HUES48 (cell line): ENCODE results near the gene CHPF2.

Experiments
- H3K27ac ChIP-seq: one replicate; pipeline ENCODE4 v1.7.0; 2013; ENCODE audit warnings: low read depth, low read length, inconsistent platforms
- H3K27me3 ChIP-seq: 2 replicates; pipeline ENCODE4 v1.6.1; 2013; ENCODE audit warnings: mild to moderate bottlenecking, low read length; ENCODE audit not compliant: control insufficient read depth, insufficient read depth
- H3K36me3 ChIP-seq: 2 replicates; pipeline ENCODE4 v1.6.1; 2013; ENCODE audit warnings: low read length; ENCODE audit not compliant: control insufficient read depth, insufficient read depth
- H3K4me1 ChIP-seq: 2 replicates; pipeline ENCODE4 v1.6.1; 2013; ENCODE audit warnings: mild to moderate bottlenecking, low read length; ENCODE audit not compliant: control insufficient read depth, insufficient read depth
- H3K4me3 ChIP-seq: 2 replicates; pipeline ENCODE4 v1.5.1; 2013; ENCODE audit warnings: mild to moderate bottlenecking, low read depth, low read length
- H3K9ac ChIP-seq: 2 replicates; pipeline ENCODE4 v1.6.1; 2013; ENCODE audit warnings: mild to moderate bottlenecking, low read depth, low read length, moderate library complexity
- H3K9me3 ChIP-seq: 2 replicates; pipeline ENCODE4 v1.6.1; 2013; ENCODE audit warnings: low read length; ENCODE audit not compliant: control insufficient read depth, insufficient read depth

The CHPF2 gene

DNA sequence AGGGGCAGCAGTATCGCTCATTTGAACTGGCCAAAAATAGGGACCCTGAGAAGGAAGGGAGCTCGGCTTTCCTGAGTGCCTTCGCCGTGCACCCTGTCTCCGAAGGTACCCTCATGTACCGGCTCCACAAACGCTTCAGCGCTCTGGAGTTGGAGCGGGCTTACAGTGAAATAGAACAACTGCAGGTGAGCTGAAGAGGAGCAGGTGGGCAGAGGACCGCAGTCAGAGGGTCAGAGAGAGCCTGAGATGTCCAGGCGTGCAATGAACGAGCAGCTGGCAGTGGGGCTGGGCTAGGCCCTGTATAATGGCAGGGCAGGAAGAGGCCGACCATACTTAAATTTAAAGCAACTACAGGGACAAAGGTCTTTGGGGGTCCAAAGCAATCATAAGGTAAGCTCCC is 4.1 kb downstream of the CHPF2 start:
- Histone ChIP-seq H3K9ac (no peak overlapping the region), H3K36me3 (peaks cover 36% of the 10 kb centered on the region), H3K4me1 (0 out of 2 replicates have a peak, but pooled peaks cover 5% of the 10 kb centered on the region)

DNA sequence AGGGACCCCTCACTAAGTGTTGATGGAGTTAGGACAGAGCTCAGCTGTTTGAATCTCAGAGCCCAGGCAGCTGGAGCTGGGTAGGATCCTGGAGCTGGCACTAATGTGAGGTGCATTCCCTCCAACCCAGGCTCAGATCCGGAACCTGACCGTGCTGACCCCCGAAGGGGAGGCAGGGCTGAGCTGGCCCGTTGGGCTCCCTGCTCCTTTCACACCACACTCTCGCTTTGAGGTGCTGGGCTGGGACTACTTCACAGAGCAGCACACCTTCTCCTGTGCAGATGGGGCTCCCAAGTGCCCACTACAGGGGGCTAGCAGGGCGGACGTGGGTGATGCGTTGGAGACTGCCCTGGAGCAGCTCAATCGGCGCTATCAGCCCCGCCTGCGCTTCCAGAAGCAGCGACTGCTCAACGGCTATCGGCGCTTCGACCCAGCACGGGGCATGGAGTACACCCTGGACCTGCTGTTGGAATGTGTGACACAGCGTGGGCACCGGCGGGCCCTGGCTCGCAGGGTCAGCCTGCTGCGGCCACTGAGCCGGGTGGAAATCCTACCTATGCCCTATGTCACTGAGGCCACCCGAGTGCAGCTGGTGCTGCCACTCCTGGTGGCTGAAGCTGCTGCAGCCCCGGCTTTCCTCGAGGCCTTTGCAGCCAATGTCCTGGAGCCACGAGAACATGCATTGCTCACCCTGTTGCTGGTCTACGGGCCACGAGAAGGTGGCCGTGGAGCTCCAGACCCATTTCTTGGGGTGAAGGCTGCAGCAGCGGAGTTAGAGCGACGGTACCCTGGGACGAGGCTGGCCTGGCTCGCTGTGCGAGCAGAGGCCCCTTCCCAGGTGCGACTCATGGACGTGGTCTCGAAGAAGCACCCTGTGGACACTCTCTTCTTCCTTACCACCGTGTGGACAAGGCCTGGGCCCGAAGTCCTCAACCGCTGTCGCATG is 5.2 kb downstream of the CHPF2 start:
- Histone ChIP-seq H3K27ac (no peak overlapping the region), H3K9me3 (no peaks in the 10 kb centered on the region), H3K27me3 (no peaks in the 10 kb centered on the region), H3K36me3 (peaks cover 36% of the 10 kb centered on the region), H3K9ac (no peak overlapping the region), H3K4me3 (no peak overlapping the region), H3K4me1 (0 out of 2 replicates have a peak, but pooled peaks cover 5% of the 10 kb centered on the region)

More for the DNA sequence above, 4.1 kb downstream of the CHPF2 start:
- Histone ChIP-seq H3K27me3 (no peaks in the 10 kb centered on the region), H3K4me3 (no peak overlapping the region), H3K9me3 (no peaks in the 10 kb centered on the region), H3K27ac (no peak overlapping the region)

DNA sequence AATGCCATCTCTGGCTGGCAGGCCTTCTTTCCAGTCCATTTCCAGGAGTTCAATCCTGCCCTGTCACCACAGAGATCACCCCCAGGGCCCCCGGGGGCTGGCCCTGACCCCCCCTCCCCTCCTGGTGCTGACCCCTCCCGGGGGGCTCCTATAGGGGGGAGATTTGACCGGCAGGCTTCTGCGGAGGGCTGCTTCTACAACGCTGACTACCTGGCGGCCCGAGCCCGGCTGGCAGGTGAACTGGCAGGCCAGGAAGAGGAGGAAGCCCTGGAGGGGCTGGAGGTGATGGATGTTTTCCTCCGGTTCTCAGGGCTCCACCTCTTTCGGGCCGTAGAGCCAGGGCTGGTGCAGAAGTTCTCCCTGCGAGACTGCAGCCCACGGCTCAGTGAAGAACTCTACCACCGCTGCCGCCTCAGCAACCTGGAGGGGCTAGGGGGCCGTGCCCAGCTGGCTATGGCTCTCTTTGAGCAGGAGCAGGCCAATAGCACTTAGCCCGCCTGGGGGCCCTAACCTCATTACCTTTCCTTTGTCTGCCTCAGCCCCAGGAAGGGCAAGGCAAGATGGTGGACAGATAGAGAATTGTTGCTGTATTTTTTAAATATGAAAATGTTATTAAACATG is 6.0 kb downstream of the CHPF2 start:
- Histone ChIP-seq H3K9ac (no peak overlapping the region), H3K27ac (no peak overlapping the region), H3K4me1 (peaks cover 10% of the 10 kb centered on the region; the same call in 1 of the 2 replicates), H3K4me3 (no peak overlapping the region), H3K36me3 (peaks cover 36% of the 10 kb centered on the region), H3K9me3 (no peaks in the 10 kb centered on the region), H3K27me3 (no peaks in the 10 kb centered on the region)

DNA sequence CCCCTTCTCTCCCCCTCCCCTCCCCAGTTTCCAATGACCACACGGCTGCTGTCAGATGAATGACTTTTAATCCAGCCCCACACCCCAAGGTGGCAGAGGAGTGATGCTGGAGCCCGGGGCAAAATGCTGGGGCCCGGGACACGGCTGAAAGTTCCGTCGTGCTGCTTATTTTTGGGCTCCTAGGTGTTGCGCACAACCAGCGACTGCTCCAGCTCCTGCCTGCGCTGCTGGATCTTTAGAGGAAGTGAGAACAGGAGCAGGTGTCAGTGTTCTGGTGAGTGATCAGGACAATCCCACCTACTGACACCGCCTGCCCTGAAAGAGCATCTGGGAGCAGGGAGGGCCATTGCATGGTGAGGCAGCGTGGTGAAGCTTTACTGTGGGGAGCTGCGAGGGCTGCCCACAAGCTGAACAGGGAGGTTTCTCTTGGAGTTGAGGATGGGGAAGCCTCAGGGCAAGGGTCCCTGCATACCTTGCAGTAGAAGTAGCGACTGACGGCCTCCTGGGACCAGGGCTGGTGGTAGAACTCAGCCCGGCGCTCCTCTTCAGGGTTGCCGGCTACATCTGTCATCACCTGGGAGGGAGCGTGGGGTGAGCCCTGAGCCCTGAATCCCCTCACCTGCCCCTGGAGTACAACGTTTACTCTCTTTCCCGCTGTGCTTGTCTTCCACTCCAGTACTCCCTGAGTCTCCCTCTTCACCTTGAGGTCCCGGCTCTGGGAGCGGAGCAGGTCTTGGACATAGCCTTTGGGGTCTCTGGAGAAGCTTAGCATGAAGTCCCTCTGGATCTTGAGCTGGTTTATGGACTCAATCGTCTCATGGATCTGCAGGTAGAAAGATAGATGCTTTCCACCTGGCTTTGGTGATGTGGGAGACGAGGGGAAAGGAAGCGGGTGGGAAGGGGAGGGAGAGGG is 6.9 kb downstream of the CHPF2 start:
- Histone ChIP-seq H3K4me1 (peaks cover 10% of the 10 kb centered on the region; the same call in 1 of the 2 replicates), H3K9me3 (no peaks in the 10 kb centered on the region), H3K36me3 (peaks cover 36% of the 10 kb centered on the region), H3K27ac (no peak overlapping the region), H3K9ac (no peak overlapping the region), H3K27me3 (no peaks in the 10 kb centered on the region), H3K4me3 (no peak overlapping the region)

DNA sequence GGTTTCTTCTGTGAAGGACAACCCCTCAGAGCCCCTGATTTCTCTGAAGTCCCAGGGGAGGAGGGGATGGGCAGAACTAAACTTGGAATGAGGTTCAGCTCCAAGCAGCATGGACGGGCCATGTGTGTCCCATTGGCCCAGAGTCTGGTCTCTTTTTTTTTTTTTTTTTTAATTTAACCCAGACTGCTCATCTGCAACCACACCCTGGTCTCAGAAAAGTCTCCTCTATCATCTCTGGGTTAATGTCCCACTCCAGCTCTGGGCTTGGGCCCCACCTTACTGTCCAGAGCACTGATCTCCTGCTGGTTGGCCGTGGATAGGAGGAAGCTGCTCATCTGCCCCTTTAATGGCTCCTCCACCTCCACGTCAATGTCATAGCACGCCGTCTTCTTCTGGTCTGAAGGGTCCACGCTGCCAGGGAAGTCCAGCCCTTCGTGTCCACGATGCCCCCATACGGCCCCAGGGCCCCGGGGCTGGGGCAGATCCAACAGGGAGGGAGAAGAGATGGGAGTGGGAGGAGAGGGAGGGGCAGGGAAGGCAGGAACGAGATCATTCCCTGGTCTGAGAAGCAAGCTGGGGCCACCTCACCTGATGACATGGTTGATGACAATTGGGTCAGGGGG is 7.7 kb downstream of the CHPF2 start:
- no peak overlapping the region for H3K27ac ChIP-seq
- H3K27me3 ChIP-seq = peaks cover 6% of the 10 kb centered on the region
- H3K4me1 ChIP-seq = peaks cover 16% of the 10 kb centered on the region; the same call in 1 of the 2 replicates
- H3K4me3 ChIP-seq = no peak overlapping the region
- H3K36me3 ChIP-seq = peaks cover 33% of the 10 kb centered on the region
- no peaks in the 10 kb centered on the region for H3K9me3 ChIP-seq
- H3K9ac ChIP-seq = no peak overlapping the region

DNA sequence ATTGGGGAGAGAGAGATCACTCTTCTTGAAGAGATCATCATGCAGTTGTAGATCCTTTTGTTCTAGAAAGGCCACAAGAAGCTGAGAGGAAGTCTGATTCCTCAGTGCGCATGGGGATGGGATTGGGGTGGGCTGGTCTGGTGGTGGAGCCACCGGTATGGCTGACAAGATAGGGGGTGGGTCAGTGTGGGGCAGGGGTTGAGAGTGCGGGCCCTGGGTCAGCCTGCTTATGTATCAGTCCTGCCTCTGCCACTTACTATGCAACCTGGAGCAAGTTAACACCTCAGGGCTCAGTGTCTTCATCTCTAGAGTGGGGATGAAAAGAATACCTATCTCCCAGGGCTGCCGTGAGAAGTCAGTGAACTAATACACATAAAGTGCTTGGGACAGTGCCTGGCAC is 8.3 kb downstream of the CHPF2 start:
- no peak overlapping the region for H3K9ac ChIP-seq
- H3K36me3 ChIP-seq = peaks cover 27% of the 10 kb centered on the region
- H3K27ac ChIP-seq = no peak overlapping the region

DNA sequence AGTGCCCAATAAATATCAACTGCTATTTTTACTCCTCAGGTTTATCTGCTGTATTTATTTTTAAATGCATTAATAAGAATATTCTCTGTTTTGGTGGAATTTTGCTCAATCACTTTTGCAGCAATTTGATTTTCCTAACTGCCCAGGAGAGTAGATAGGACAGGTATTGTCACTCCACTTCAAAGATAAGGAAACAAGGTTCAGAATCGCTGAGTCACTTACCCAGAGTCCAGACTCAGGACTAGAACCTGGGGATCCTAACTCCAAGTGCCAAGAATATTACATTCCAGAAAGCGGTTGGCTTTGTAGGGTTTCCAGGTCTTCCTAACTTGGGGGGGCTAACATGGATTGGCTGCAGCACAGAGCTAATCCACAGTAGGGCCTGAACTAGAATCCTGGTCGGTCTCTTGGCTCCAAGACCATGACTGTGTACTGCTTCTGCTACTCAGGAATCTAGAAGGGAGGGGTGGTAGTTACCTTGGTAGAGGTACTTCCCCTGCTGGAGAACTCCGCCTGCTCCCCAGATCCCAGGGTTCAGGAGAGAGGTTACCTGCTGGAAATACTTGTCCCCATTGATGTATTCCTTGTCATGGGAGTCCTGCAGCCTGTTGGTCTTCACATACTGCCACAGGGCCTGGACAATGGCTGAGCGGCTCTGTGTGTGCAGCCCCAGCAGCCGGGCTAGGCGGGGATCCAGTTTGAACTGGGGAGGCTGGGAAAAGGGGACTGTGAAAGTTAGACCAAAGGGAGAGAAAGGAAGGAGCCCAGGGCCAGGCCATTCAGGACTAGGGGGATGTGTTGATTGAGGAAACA is 8.9 kb downstream of the CHPF2 start:
- Histone ChIP-seq H3K4me1 (peaks cover 22% of the 10 kb centered on the region), H3K36me3 (peaks cover 23% of the 10 kb centered on the region), H3K9ac (no peak overlapping the region), H3K27me3 (peaks cover 15% of the 10 kb centered on the region), H3K4me3 (no peak overlapping the region), H3K27ac (no peak overlapping the region), H3K9me3 (no peaks in the 10 kb centered on the region)

More for the DNA sequence above, 8.3 kb downstream of the CHPF2 start:
- Histone ChIP-seq H3K9me3 (no peaks in the 10 kb centered on the region), H3K4me1 (peaks cover 17% of the 10 kb centered on the region; the same call in 1 of the 2 replicates), H3K27me3 (peaks cover 9% of the 10 kb centered on the region), H3K4me3 (no peak overlapping the region)

DNA sequence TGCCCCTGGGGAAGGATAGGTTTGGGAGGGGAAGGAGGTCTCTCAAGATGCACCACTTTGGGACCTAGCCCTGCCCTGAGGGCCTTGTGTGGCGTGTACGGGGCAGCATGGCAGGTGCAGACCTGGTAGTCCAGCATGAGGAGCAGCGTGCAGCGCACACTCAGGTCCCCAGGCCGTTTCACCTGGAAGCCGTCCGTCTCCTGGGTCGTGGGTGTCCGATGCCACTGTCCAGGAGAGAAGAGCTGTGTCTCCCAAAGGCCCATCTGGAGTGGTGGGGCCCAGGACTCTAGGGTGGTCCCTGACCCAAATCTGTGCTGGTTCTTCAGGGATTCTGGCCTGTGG is 9.4 kb downstream of the CHPF2 start:
- Histone ChIP-seq H3K9me3 (no peaks in the 10 kb centered on the region), H3K9ac (no peak overlapping the region), H3K36me3 (peaks cover 17% of the 10 kb centered on the region), H3K27me3 (peaks cover 21% of the 10 kb centered on the region), H3K4me3 (no peak overlapping the region), H3K27ac (no peak overlapping the region), H3K4me1 (peaks cover 28% of the 10 kb centered on the region)

DNA sequence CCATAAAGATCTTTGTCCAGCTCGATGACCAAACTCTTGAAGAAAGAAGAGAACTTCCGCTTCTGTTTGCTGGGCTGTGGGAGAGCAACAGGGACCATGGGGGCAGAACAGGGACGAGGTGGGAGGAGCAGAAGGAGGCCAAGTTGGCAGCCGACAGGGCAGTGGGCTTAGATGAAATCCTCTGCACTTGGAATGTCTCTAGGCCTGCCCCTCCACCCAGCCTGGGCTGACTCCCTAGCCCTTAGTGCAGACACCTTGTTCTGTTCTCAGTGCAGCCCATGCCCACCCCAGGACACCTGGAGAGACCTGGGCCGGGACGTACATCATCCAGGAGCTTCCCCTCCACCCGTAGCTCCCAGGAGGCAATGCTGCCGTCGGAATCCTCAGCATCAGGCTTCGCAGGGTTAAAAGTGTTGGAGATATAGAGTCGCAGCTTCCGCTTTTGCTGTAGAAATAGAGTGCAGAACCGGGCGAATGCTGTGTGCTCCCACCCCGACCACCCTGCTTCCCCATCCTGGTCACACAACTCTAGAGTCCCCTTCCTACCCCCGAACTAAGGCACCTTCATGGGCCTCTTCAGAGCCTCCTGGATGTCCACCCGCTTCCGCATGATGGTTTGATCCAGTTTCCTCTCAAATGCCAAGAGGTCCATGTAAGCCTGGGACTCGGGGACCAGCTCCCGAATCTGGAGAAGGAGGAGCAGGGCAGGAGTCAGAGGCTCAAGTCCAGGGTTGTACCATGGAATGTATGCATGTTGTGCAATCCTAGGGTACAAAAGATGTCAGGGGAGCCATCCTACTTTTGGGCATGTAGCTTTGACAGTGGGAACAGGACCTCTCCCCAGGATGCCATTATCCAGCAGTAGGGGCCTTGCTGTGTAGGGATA is 10.1 kb downstream of the CHPF2 start:
- Histone ChIP-seq H3K9me3 (no peaks in the 10 kb centered on the region), H3K4me1 (peaks cover 32% of the 10 kb centered on the region), H3K4me3 (no peak overlapping the region), H3K9ac (no peak overlapping the region), H3K27ac (no peak overlapping the region), H3K27me3 (peaks cover 27% of the 10 kb centered on the region), H3K36me3 (peaks cover 10% of the 10 kb centered on the region)
